Measurements from ENCODE around the gene CCBE1.

- TF ChIP-seq, protein P1, sequence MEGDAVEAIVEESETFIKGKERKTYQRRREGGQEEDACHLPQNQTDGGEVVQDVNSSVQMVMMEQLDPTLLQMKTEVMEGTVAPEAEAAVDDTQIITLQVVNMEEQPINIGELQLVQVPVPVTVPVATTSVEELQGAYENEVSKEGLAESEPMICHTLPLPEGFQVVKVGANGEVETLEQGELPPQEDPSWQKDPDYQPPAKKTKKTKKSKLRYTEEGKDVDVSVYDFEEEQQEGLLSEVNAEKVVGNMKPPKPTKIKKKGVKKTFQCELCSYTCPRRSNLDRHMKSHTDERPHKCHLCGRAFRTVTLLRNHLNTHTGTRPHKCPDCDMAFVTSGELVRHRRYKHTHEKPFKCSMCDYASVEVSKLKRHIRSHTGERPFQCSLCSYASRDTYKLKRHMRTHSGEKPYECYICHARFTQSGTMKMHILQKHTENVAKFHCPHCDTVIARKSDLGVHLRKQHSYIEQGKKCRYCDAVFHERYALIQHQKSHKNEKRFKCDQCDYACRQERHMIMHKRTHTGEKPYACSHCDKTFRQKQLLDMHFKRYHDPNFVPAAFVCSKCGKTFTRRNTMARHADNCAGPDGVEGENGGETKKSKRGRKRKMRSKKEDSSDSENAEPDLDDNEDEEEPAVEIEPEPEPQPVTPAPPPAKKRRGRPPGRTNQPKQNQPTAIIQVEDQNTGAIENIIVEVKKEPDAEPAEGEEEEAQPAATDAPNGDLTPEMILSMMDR (IDR thresholded peaks at IDR 0.05), result no peak
- TF ChIP-seq GABPA (IDR thresholded peaks at IDR 0.05; ENCODE audit: low read depth), result no peak
Observed at GRCh38 chr18:59592624-59593023, 104.6 kb downstream of the CCBE1 start.
